Hepatocyte (in vitro differentiated cells): ENCODE measurements around the gene NRTN. TPM values are rescaled to one million over a fixed set of nuclear protein-coding genes. Genes with fewer than 3 reads are reported as not detected.

Experiments used
- DNase-seq: peaks from one replicate; pipeline ENCODE4 v3.0.0-alpha.2; 2016; ENCODE audit warnings: low spot score
- H2AFZ ChIP-seq: fragments of 200-600 bp; sonication (generic); 2 replicates; pipeline ENCODE4 v1.6.0; 2016; ENCODE audit warnings: antibody characterized with exemption, mild to moderate bottlenecking
- H3K27ac ChIP-seq: fragments of 200-600 bp; sonication (generic); 2 replicates; pipeline ENCODE4 v1.5.1; 2016; ENCODE audit warnings: mild to moderate bottlenecking
- H3K27me3 ChIP-seq: fragments of 200-600 bp; sonication (generic); 2 replicates; pipeline ENCODE4 v1.6.1; 2016
- H3K36me3 ChIP-seq: fragments of 200-600 bp; sonication (generic); replicated peaks from 2 replicates; pipeline ENCODE4 v1.5.1; 2016; ENCODE audit warnings: low read depth; ENCODE audit not compliant: insufficient read depth
- H3K4me1 ChIP-seq: fragments of 200-600 bp; sonication (generic); 2 replicates; pipeline ENCODE4 v1.5.1; 2016; ENCODE audit warnings: mild to moderate bottlenecking, moderate library complexity; ENCODE audit not compliant: insufficient read depth
- H3K4me2 ChIP-seq: fragments of 200-600 bp; sonication (generic); 2 replicates; pipeline ENCODE4 v1.6.0; 2016
- H3K4me3 ChIP-seq: fragments of 200-600 bp; sonication (generic); 2 replicates; pipeline ENCODE4 v1.5.1; 2016; ENCODE audit warnings: mild to moderate bottlenecking
- H3K79me2 ChIP-seq: fragments of 200-600 bp; sonication (generic); 2 replicates; pipeline ENCODE4 v1.6.0; 2017; ENCODE audit warnings: mild to moderate bottlenecking
- H3K9me2 ChIP-seq: fragments of 200-600 bp; sonication (generic); replicated peaks from 2 replicates; pipeline ENCODE4 v1.6.0; 2017; ENCODE audit warnings: mild to moderate bottlenecking; ENCODE audit not compliant: insufficient read depth
- H3K9me3 ChIP-seq: fragments of 200-600 bp; sonication (generic); 2 replicates; pipeline ENCODE4 v1.5.1; 2016; ENCODE audit warnings: low read depth, mild to moderate bottlenecking
- H4K20me1 ChIP-seq: fragments of 200-600 bp; sonication (generic); 2 replicates; pipeline ENCODE4 v1.6.0; 2016; ENCODE audit warnings: mild to moderate bottlenecking; ENCODE audit not compliant: insufficient read depth, poor library complexity, severe bottlenecking
- CTCF ChIP-seq: fragments of 200-600 bp; sonication (generic); IDR thresholded peaks from 2 replicates; pipeline ENCODE4 v1.5.1; 2016; ENCODE audit warnings: antibody characterized with exemption, mild to moderate bottlenecking; ENCODE audit not compliant: poor library complexity
- EZH2 ChIP-seq: fragments of 200-600 bp; sonication (generic); IDR thresholded peaks from 2 replicates; pipeline ENCODE4 v1.6.1; 2016; ENCODE audit warnings: antibody characterized with exemption, mild to moderate bottlenecking, borderline replicate concordance
- EZH2phosphoT487 ChIP-seq: fragments of 200-600 bp; sonication (generic); IDR thresholded peaks from one replicate; pipeline ENCODE4 v1.6.1; 2018; ENCODE audit warnings: antibody characterized with exemption, mild to moderate bottlenecking, low read depth, moderate library complexity; ENCODE audit not compliant: unreplicated experiment, severe bottlenecking
- WGBS: methylation state at CpG from one replicate; pipeline ENCODE4 v1.1.6; 2016; ENCODE audit warnings: low lambda C conversion rate; ENCODE audit errors: missing lambda C conversion rate; 5-methylcytosine and 5-hydroxymethylcytosine counted together
- polyA plus RNA-seq: library from polyadenylated mRNA; unstranded; fragments of >200 nt; fragmentation: Nextera tagmentation; extraction: Ambion mirVana; gene quantifications from 2 replicates; pipeline ENCODE4 v1.2.1, GENCODE V29; 2016
- total RNA-seq: library from RNA; depleted of rRNA; stranded (reverse); fragments of >200 nt; gene quantifications from 2 replicates; pipeline ENCODE4 v1.2.3, GENCODE V29; 2014

The NRTN gene
- total and polyA plus RNA-seq, 2 experiments from 2014 or later = 2.7 to 31.1 TPM

GRCh38 chr19:5818594-5818993 lies 13.7 kb downstream of the NRTN start:
- TF ChIP-seq EZH2phosphoT487 (no peak), CTCF (no peak), EZH2 (no peak)
- no peaks in the 10 kb centered on the region for H3K9me3 ChIP-seq
- H3K27ac ChIP-seq = no peak overlapping the region
- H3K4me1 ChIP-seq = no peaks in the 10 kb centered on the region
- no peaks in the 10 kb centered on the region for H3K36me3 ChIP-seq
- no peaks in the 10 kb centered on the region for H3K79me2 ChIP-seq
- H3K9me2 ChIP-seq = no peaks in the 10 kb centered on the region
- no peak overlapping the region for H3K4me2 ChIP-seq
- no peaks in the 10 kb centered on the region for H3K27me3 ChIP-seq
- no peak overlapping the region for H2AFZ ChIP-seq
- no peaks in the 10 kb centered on the region for H4K20me1 ChIP-seq
- DNase-seq = no peak
- 88% methylated on average over 10 of the region's 10 CpGs for WGBS
- H3K4me3 ChIP-seq = no peak overlapping the region

GRCh38 chr19:5820785-5821184 lies 15.9 kb downstream of the NRTN start:
- DNase-seq = no peak
- H3K27me3 ChIP-seq = no peaks in the 10 kb centered on the region
- H3K79me2 ChIP-seq = no peaks in the 10 kb centered on the region
- no peak overlapping the region for H2AFZ ChIP-seq
- no peaks in the 10 kb centered on the region for H3K9me3 ChIP-seq
- H4K20me1 ChIP-seq = no peaks in the 10 kb centered on the region
- H3K4me1 ChIP-seq = no peaks in the 10 kb centered on the region
- H3K27ac ChIP-seq = no peak overlapping the region
- no peak overlapping the region for H3K4me2 ChIP-seq
- 78% methylated on average over 6 of the region's 6 CpGs for WGBS
- TF ChIP-seq CTCF (no peak), EZH2phosphoT487 (no peak), EZH2 (no peak)
- H3K36me3 ChIP-seq = no peaks in the 10 kb centered on the region
- no peaks in the 10 kb centered on the region for H3K9me2 ChIP-seq
- no peak overlapping the region for H3K4me3 ChIP-seq

DNA sequence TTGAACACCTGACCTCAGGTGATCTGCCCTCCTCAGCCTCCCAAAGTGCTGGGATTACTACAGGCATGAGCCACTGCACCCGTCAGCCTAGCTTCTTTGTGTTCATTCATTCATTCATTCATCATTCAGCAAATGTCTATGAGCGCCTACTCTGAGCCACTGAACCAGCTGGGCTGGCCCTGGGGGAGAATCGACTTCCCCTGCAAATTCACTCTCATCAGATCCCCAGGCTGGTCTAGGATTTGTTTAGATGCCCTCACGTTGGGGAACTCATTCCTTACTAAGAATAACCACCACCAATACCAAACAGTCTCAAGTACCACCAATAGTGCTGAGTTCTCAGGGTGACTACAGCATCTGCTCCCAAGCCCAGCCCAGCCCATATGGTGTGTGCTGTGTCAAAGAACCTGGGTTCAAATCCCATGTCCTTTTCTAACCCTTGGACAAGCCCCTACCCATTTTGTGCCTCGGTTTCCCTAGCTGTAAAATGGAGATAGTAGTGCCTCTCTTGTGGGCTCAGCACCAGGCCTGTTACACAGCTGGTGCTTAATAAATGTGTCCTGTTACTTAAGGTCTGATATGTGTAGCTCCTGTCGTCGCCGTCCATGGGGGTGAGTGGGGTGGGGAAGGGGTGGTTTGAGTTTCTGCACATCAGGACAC lies 16.8 kb downstream of the NRTN start:
- Histone ChIP-seq H3K4me2 (no peak overlapping the region), H3K4me3 (no peak overlapping the region), H3K9me3 (no peaks in the 10 kb centered on the region), H2AFZ (no peak overlapping the region), H4K20me1 (no peaks in the 10 kb centered on the region), H3K27me3 (no peaks in the 10 kb centered on the region), H3K27ac (no peak overlapping the region), H3K79me2 (no peaks in the 10 kb centered on the region), H3K4me1 (no peaks in the 10 kb centered on the region), H3K36me3 (no peaks in the 10 kb centered on the region), H3K9me2 (no peaks in the 10 kb centered on the region)
- WGBS = 91% methylated on average over 8 of the region's 8 CpGs
- TF ChIP-seq EZH2 (no peak), EZH2phosphoT487 (no peak), CTCF (no peak)
- DNase-seq = no peak
